ENCODE measurements around the gene KIR3DL2.

DNA sequence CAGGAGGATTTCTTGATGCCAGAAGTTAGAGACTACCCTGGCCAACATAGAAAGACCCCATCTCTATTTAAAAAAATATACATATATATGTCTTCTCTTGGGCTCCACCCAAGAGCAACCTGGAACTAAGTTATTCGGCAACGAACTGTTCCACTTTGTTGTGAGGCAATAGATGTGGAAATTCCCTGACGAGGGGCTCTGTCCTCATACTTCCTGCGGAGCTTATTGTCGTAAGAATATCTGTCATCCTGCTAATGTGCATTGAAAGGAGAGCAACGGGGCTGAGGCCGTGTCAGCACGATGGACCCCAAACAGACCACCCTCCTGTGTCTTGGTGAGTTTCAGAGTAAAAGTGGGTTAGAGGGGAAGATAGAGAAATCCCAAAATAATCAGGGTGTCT, 23.7 kb downstream of the KIR3DL2 start, which contains the start of gene FCAR:
- TF ChIP-seq CREB1 (IDR thresholded peaks at IDR 0.05; ENCODE audit: low read depth) (no peak), TAF1 (IDR thresholded peaks at IDR 0.05; ENCODE audit: low read depth) (no peak), TCF12 (IDR thresholded peaks at IDR 0.05; ENCODE audit: low read depth) (no peak), RAD21 (IDR thresholded peaks at IDR 0.05; ENCODE audit: low read depth) (no peak), YY1 (IDR thresholded peaks at IDR 0.05; ENCODE audit: low read depth) (no peak)
- TF ChIP-seq, protein P1, sequence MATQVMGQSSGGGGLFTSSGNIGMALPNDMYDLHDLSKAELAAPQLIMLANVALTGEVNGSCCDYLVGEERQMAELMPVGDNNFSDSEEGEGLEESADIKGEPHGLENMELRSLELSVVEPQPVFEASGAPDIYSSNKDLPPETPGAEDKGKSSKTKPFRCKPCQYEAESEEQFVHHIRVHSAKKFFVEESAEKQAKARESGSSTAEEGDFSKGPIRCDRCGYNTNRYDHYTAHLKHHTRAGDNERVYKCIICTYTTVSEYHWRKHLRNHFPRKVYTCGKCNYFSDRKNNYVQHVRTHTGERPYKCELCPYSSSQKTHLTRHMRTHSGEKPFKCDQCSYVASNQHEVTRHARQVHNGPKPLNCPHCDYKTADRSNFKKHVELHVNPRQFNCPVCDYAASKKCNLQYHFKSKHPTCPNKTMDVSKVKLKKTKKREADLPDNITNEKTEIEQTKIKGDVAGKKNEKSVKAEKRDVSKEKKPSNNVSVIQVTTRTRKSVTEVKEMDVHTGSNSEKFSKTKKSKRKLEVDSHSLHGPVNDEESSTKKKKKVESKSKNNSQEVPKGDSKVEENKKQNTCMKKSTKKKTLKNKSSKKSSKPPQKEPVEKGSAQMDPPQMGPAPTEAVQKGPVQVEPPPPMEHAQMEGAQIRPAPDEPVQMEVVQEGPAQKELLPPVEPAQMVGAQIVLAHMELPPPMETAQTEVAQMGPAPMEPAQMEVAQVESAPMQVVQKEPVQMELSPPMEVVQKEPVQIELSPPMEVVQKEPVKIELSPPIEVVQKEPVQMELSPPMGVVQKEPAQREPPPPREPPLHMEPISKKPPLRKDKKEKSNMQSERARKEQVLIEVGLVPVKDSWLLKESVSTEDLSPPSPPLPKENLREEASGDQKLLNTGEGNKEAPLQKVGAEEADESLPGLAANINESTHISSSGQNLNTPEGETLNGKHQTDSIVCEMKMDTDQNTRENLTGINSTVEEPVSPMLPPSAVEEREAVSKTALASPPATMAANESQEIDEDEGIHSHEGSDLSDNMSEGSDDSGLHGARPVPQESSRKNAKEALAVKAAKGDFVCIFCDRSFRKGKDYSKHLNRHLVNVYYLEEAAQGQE (IDR thresholded peaks at IDR 0.05; ENCODE audit: low read depth), result no peak
